Calu3 (cell line): ENCODE data around the gene HERPUD1. TPM values are rescaled to one million over a fixed set of nuclear protein-coding genes. Genes with fewer than 3 reads are reported as not detected.

Experiments used
- BruUV-seq: library from RNA; stranded (reverse); fragments of 400-500 nt; replicated peaks from 2 replicates; lab custom pipeline; 2021; lab: Mats Ljungman, UMichigan
- CTCF ChIA-PET: fragments of 300-600 bp; sonication (Branson Sonifier 250); formaldehyde crosslinking; loops from one replicate; lab custom pipeline; 2022; ENCODE audit warnings: antibody characterized with exemption; lab: Charles Lee
- DNase-seq: peaks from one replicate; pipeline ENCODE4 v3.0.0; 2022
- H3K27ac Mint-ChIP-seq: one replicate; pipeline ENCODE4 v1.8.0; 2022; ENCODE audit warnings: mixed read lengths; ENCODE audit not compliant: unreplicated experiment
- H3K27me3 Mint-ChIP-seq: one replicate; pipeline ENCODE4 v1.8.0; 2022; ENCODE audit warnings: mixed read lengths; ENCODE audit not compliant: unreplicated experiment
- H3K36me3 Mint-ChIP-seq: one replicate; pipeline ENCODE4 v1.8.0; 2022; ENCODE audit warnings: mild to moderate bottlenecking, moderate library complexity, mixed read lengths; ENCODE audit not compliant: insufficient read depth, unreplicated experiment
- H3K4me1 Mint-ChIP-seq: one replicate; pipeline ENCODE4 v1.8.0; 2022; ENCODE audit warnings: mild to moderate bottlenecking, low read depth, mixed read lengths; ENCODE audit not compliant: unreplicated experiment
- H3K4me3 Mint-ChIP-seq: one replicate; pipeline ENCODE4 v1.8.0; 2022; ENCODE audit warnings: mild to moderate bottlenecking, low read depth, moderate library complexity, mixed read lengths; ENCODE audit not compliant: unreplicated experiment
- H3K9me3 Mint-ChIP-seq: one replicate; pipeline ENCODE4 v1.8.0; 2022; ENCODE audit warnings: low read depth, mixed read lengths; ENCODE audit not compliant: unreplicated experiment
- intact Hi-C: fragments of 100-400 bp; cut with micrococcal nuclease; formaldehyde crosslinking; loops from one replicate; pipeline ENCODE4 v1.10.0; 2022; ENCODE audit not compliant: unreplicated experiment
- total RNA-seq: library from RNA; stranded (reverse); gene quantifications from 2 replicates; pipeline ENCODE4 v1.2.3, GENCODE V29; 2022
- TF ChIP-seq, protein P1 (sequence below): fragments of 200-600 bp; IDR thresholded peaks from one replicate; pipeline ENCODE4 v1.8.0; 2022; ENCODE audit warnings: antibody characterized with exemption; ENCODE audit not compliant: unreplicated experiment

The HERPUD1 gene
- total RNA-seq, 1 experiment from 2014 or later = 116 TPM

DNA sequence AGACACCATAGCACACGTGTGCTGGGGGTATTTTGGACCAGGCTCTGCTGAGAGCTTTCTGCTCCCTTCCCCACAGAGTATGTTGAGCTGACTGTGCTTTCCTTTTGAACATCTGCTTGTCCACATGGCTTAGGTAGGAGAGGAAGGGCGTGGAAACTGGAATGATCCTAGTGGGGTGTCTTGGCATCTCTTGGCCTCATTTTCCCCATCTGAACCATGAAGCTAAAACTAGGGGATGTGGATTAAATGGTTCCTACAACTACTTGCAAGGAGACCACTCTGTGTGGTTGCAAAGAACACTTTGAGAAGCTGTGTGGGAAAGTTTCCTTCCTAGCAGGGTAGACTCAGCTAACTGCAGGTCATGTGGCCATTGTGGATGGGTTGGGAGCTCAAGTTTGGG, 50.8 kb downstream of the HERPUD1 start:
- peaks cover 31% of the 10 kb centered on the region for H3K27me3 Mint-ChIP-seq
- no peak overlapping the region for H3K27ac Mint-ChIP-seq
- H3K36me3 Mint-ChIP-seq = no peaks in the 10 kb centered on the region
- intact Hi-C loops = no loop called here
- TF ChIP-seq, protein P1, sequence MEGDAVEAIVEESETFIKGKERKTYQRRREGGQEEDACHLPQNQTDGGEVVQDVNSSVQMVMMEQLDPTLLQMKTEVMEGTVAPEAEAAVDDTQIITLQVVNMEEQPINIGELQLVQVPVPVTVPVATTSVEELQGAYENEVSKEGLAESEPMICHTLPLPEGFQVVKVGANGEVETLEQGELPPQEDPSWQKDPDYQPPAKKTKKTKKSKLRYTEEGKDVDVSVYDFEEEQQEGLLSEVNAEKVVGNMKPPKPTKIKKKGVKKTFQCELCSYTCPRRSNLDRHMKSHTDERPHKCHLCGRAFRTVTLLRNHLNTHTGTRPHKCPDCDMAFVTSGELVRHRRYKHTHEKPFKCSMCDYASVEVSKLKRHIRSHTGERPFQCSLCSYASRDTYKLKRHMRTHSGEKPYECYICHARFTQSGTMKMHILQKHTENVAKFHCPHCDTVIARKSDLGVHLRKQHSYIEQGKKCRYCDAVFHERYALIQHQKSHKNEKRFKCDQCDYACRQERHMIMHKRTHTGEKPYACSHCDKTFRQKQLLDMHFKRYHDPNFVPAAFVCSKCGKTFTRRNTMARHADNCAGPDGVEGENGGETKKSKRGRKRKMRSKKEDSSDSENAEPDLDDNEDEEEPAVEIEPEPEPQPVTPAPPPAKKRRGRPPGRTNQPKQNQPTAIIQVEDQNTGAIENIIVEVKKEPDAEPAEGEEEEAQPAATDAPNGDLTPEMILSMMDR = no peak
- BruUV-seq = no TSS peak
- H3K4me3 Mint-ChIP-seq = no peak overlapping the region
- H3K4me1 Mint-ChIP-seq = peaks cover 17% of the 10 kb centered on the region
- no peak for DNase-seq
- H3K9me3 Mint-ChIP-seq = no peaks in the 10 kb centered on the region
- CTCF ChIA-PET = no interaction called here

DNA sequence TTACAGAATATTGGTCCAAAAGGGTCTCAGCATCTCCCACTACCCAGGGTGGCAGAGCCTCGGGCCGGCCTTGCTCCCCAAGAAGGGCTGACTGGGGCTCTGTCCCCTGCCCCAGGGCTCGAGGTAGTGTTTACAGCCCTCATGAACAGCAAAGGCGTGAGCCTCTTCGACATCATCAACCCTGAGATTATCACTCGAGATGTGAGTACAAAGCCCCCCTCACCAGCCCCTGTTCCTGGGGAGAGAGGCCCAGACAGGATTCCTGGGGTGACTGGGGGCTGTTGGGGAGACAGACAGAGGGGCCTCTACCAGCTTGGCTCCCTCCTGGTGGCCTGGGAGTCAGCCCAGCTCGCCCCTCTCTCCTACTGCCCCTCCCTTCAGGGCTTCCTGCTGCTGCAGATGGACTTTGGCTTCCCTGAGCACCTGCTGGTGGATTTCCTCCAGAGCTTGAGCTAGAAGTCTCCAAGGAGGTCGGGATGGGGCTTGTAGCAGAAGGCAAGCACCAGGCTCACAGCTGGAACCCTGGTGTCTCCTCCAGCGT, 51.3 kb downstream of the HERPUD1 start:
- H3K9me3 Mint-ChIP-seq = no peaks in the 10 kb centered on the region
- peaks cover 34% of the 10 kb centered on the region for H3K27me3 Mint-ChIP-seq
- H3K4me3 Mint-ChIP-seq = no peak overlapping the region
- peak; percentile 25 for DNase-seq
- no peak overlapping the region for H3K27ac Mint-ChIP-seq
- H3K4me1 Mint-ChIP-seq = peaks cover 23% of the 10 kb centered on the region
- no peaks in the 10 kb centered on the region for H3K36me3 Mint-ChIP-seq
- intact Hi-C loops = no loop called here
- BruUV-seq = no TSS peak
- CTCF ChIA-PET = interaction anchor here (0.7 to 0.8 kb wide), 3 partner anchors 10 to 40 kb away, joined by 3 to 4 read pairs (median 3); no protein-coding TSS in a partner anchor
- TF ChIP-seq, protein P1 = no peak

DNA sequence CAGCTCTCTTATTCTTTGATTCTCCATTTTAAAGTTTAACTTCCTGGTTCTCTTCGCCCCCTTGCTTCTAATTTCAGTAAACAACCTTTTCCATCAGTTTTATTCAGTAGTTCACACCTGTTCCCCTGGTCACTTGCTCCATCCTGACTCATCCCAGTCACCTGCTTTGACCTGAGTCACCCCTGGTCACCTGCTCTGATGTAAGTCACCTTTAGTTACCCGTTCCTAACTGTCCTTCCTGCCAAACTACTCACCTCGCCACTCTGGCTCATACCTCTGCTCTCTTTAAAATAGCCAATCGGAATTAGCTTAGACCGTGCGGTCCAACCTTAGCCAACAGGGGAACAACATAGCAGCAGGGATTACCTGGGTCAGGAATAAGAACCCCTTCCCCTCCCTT, 52.7 kb downstream of the HERPUD1 start:
- CTCF ChIA-PET = interaction anchor here (0.7 to 1.0 kb wide), 2 partner anchors 13 to 138 kb away, joined by 3 to 7 read pairs; no protein-coding TSS in a partner anchor
- intact Hi-C loops = no loop called here
- TF ChIP-seq, protein P1 = no peak
- Mint-ChIP-seq H3K36me3 (peaks cover 6% of the 10 kb centered on the region), H3K27me3 (peaks cover 45% of the 10 kb centered on the region), H3K4me1 (peaks cover 23% of the 10 kb centered on the region), H3K9me3 (no peaks in the 10 kb centered on the region), H3K27ac (peak overlapping the region; percentile 62), H3K4me3 (no peak overlapping the region)
- no peak for DNase-seq
- no TSS peak for BruUV-seq

DNA sequence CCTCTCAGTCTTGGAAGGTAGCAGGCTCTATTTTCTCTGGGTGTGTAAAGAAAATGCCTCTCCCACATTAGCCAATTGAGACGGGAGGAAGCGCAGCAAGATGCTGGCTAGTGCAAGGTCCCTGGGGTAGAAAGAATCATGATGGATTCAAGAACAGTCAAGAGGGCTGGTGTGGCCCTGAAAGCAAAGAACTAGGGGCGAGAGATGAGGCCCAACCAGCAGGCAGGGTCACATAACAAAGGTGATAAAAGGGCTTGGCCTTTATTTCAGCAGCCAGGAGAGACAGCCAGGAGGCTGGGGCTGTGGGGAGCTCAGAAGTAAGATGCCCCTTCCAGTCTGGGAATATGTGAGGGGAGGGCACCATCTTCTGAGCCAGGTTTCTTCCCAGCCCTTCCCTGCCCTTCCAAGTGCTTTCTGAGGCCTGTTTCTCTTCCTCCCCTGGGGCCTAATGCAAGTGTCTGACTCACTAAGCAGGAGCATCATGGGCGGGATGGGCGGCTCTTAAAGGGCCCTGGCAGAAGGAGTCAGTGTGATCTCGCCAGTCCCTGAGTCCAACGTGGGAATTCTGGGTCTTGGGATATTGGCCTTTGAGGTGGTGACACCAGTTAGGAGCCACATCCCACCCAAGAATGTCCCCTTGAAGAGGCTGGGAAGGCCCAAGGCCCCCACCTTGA, 53.5 kb downstream of the HERPUD1 start:
- Mint-ChIP-seq H3K4me1 (peaks cover 30% of the 10 kb centered on the region), H3K4me3 (no peak overlapping the region), H3K27ac (no peak overlapping the region), H3K36me3 (peaks cover 11% of the 10 kb centered on the region), H3K27me3 (peaks cover 45% of the 10 kb centered on the region), H3K9me3 (no peaks in the 10 kb centered on the region)
- CTCF ChIA-PET = interaction anchor here (0.6 kb wide), 1 partner anchor 55 kb away, joined by 4 read pairs; no protein-coding TSS in a partner anchor
- no TSS peak for BruUV-seq
- TF ChIP-seq, protein P1 = no peak
- intact Hi-C loops = no loop called here
- peak; percentile 44 for DNase-seq
